ENCODE data around the gene SV2C. TPM values are rescaled to one million over a fixed set of nuclear protein-coding genes. Genes with fewer than 3 reads are reported as not detected.
"Not testable (repeated sequence)": the region's sequence is repeated elsewhere in the genome, so short reads cannot be mapped to it uniquely, and the experiment has no call there.

SV2C gene
- total and polyA plus RNA-seq, 2 donors: 0.05 to 0.27 TPM

DNA sequence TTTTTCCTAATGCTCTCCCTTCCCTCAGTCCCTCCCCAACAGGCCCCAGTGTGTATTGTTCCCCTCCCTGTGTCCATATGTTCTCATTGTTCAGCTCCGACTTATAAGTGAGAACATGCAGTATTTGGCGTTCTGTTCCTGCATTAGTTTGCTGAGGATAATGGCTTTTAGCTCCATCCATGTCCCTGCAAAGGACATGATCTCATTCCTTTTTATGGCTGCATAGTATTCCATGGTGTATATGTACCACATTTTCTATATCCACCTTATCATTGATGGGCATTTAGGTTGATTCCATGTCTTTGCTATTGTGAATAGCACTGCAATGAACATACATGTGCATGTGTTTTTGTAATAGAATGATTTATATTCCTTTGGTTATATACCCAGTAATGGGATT lies 6.0 kb downstream of the SV2C start:
- DNase-seq (ENCODE audit: low read depth in 6 of 9, low spot score in 9 of 9); H3K36me3 ChIP-seq (ENCODE audit: control insufficient read depth in 2 of 2, insufficient read depth in 2 of 2, low read length in 1 of 2); H3K27ac ChIP-seq (ENCODE audit: low read depth in 1 of 2, low read length in 1 of 2); H3K4me1 ChIP-seq (ENCODE audit: control insufficient read depth in 2 of 2, insufficient read depth in 2 of 2, low read length in 2 of 2); H3K4me3 ChIP-seq (ENCODE audit: low read length in 2 of 2); H3K9me3 ChIP-seq (ENCODE audit: control insufficient read depth in 2 of 2, insufficient read depth in 1 of 2, low read length in 1 of 2): not testable (repeated sequence)
- H3K27me3 ChIP-seq (ENCODE audit: control insufficient read depth in 2 of 2, insufficient read depth in 1 of 2, low read length in 1 of 2): peaks cover 23 to 32% of the 10 kb centered on the region in 2 donors
- over 99% methylated on average over 2 of the region's 2 CpGs for WGBS

DNA sequence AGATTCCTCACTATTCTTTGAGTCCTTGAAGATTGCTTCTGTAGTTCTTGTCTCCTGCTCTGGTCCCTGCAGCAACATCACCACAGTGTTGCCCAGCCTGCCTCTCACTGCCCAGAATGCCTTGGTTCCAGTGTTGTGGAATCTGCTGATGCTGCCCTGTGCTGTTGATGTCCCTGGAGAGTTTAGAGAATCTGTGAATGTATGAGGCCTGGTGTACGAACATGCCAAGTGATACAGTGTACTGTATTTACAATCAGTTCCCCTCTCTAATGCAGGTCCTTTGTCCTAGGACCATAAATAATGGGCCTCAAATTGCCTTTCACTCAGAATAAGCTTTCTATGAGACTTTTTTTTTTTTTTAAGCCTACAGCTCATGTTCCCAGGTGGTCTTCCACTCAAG lies 8.2 kb downstream of the SV2C start:
- DNase-seq (ENCODE audit: low read depth in 6 of 9, low spot score in 9 of 9): no peak
- no peak overlapping the region for H3K27ac ChIP-seq (ENCODE audit: low read depth in 1 of 2, low read length in 1 of 2)
- H3K36me3 ChIP-seq (ENCODE audit: control insufficient read depth in 2 of 2, insufficient read depth in 2 of 2, low read length in 1 of 2): no peaks in the 10 kb centered on the region
- H3K9me3 ChIP-seq (ENCODE audit: control insufficient read depth in 2 of 2, insufficient read depth in 1 of 2, low read length in 1 of 2): no peaks in the 10 kb centered on the region
- WGBS: 97% methylated on average over 1 of the region's 1 CpG
- no peaks in the 10 kb centered on the region for H3K4me1 ChIP-seq (ENCODE audit: control insufficient read depth in 2 of 2, insufficient read depth in 2 of 2, low read length in 2 of 2)
- peaks cover 5 to 11% of the 10 kb centered on the region in 2 donors for H3K27me3 ChIP-seq (ENCODE audit: control insufficient read depth in 2 of 2, insufficient read depth in 1 of 2, low read length in 1 of 2)
- no peak overlapping the region for H3K4me3 ChIP-seq (ENCODE audit: low read length in 2 of 2)

- 52% methylated on average over 2 of the region's 2 CpGs for WGBS
- H3K27me3 ChIP-seq (ENCODE audit: control insufficient read depth in 2 of 2, insufficient read depth in 1 of 2, low read length in 1 of 2): no peaks in the 10 kb centered on the region
- H3K27ac ChIP-seq (ENCODE audit: low read depth in 1 of 2, low read length in 1 of 2): no peak overlapping the region
- DNase-seq (ENCODE audit: low read depth in 6 of 9, low spot score in 9 of 9): peak in 1 of 9 donors; percentile 24
- no peaks in the 10 kb centered on the region for H3K9me3 ChIP-seq (ENCODE audit: control insufficient read depth in 2 of 2, insufficient read depth in 1 of 2, low read length in 1 of 2)
- no peaks in the 10 kb centered on the region for H3K4me1 ChIP-seq (ENCODE audit: control insufficient read depth in 2 of 2, insufficient read depth in 2 of 2, low read length in 2 of 2)
- H3K4me3 ChIP-seq (ENCODE audit: low read length in 2 of 2): no peak overlapping the region
- no peaks in the 10 kb centered on the region for H3K36me3 ChIP-seq (ENCODE audit: control insufficient read depth in 2 of 2, insufficient read depth in 2 of 2, low read length in 1 of 2)
Measured at GRCh38 chr5:76099286-76099702, 16.1 kb downstream of the SV2C start.

GRCh38 chr5:76099756-76100155 lies 16.6 kb downstream of the SV2C start:
- 100% methylated on average over 1 of the region's 1 CpG for WGBS
- Histone ChIP-seq H3K27me3 (ENCODE audit: control insufficient read depth in 2 of 2, insufficient read depth in 1 of 2, low read length in 1 of 2) (no peaks in the 10 kb centered on the region), H3K27ac (ENCODE audit: low read depth in 1 of 2, low read length in 1 of 2) (no peak overlapping the region), H3K36me3 (ENCODE audit: control insufficient read depth in 2 of 2, insufficient read depth in 2 of 2, low read length in 1 of 2) (no peaks in the 10 kb centered on the region), H3K4me1 (ENCODE audit: control insufficient read depth in 2 of 2, insufficient read depth in 2 of 2, low read length in 2 of 2) (no peaks in the 10 kb centered on the region), H3K4me3 (ENCODE audit: low read length in 2 of 2) (no peak overlapping the region), H3K9me3 (ENCODE audit: control insufficient read depth in 2 of 2, insufficient read depth in 1 of 2, low read length in 1 of 2) (no peaks in the 10 kb centered on the region)
- no peak for DNase-seq (ENCODE audit: low read depth in 6 of 9, low spot score in 9 of 9)

- no peak overlapping the region for H3K4me3 ChIP-seq (ENCODE audit: low read length in 2 of 2)
- DNase-seq (ENCODE audit: low read depth in 6 of 9, low spot score in 9 of 9): peak in 6 of 9 donors; percentile 6 to 49 (median 20)
- H3K27me3 ChIP-seq (ENCODE audit: control insufficient read depth in 2 of 2, insufficient read depth in 1 of 2, low read length in 1 of 2): no peaks in the 10 kb centered on the region
- H3K27ac ChIP-seq (ENCODE audit: low read depth in 1 of 2, low read length in 1 of 2): no peak overlapping the region
- 8% methylated on average over 2 of the region's 2 CpGs for WGBS
- H3K4me1 ChIP-seq (ENCODE audit: control insufficient read depth in 2 of 2, insufficient read depth in 2 of 2, low read length in 2 of 2): no peaks in the 10 kb centered on the region
- no peaks in the 10 kb centered on the region for H3K36me3 ChIP-seq (ENCODE audit: control insufficient read depth in 2 of 2, insufficient read depth in 2 of 2, low read length in 1 of 2)
- H3K9me3 ChIP-seq (ENCODE audit: control insufficient read depth in 2 of 2, insufficient read depth in 1 of 2, low read length in 1 of 2): no peaks in the 10 kb centered on the region
Measured at GRCh38 chr5:76104027-76104426, 20.8 kb downstream of the SV2C start.

DNA sequence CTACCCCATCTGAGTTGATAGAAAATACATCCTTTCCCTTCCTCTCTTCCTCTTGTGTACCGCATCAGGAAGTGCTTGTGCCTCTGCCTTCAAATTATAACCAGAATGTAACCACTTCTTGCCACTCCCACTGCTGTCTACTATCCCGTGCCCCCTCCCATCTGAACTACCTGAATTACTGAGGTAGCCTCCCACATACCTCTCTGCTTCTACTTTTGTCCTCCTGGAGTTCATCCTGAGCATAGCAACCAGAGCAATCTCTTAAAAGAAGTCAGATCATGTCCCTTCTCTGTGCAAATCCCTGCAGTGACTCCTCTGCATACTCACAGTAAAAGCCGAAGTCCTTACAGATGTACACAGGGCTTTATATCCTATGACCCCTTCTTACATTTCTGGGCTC lies 23.0 kb downstream of the SV2C start:
- H3K27me3 ChIP-seq (ENCODE audit: control insufficient read depth in 2 of 2, insufficient read depth in 1 of 2, low read length in 1 of 2): no peaks in the 10 kb centered on the region
- no peak overlapping the region for H3K4me3 ChIP-seq (ENCODE audit: low read length in 2 of 2)
- H3K9me3 ChIP-seq (ENCODE audit: control insufficient read depth in 2 of 2, insufficient read depth in 1 of 2, low read length in 1 of 2): no peaks in the 10 kb centered on the region
- DNase-seq (ENCODE audit: low read depth in 6 of 9, low spot score in 9 of 9): no peak
- H3K36me3 ChIP-seq (ENCODE audit: control insufficient read depth in 2 of 2, insufficient read depth in 2 of 2, low read length in 1 of 2): no peaks in the 10 kb centered on the region
- WGBS: 48% methylated on average over 3 of the region's 3 CpGs
- H3K27ac ChIP-seq (ENCODE audit: low read depth in 1 of 2, low read length in 1 of 2): no peak overlapping the region
- H3K4me1 ChIP-seq (ENCODE audit: control insufficient read depth in 2 of 2, insufficient read depth in 2 of 2, low read length in 2 of 2): no peaks in the 10 kb centered on the region

- H3K27me3 ChIP-seq (ENCODE audit: control insufficient read depth in 2 of 2, insufficient read depth in 1 of 2, low read length in 1 of 2): peaks cover 0 to 16% of the 10 kb centered on the region in 2 donors
- no peak for DNase-seq (ENCODE audit: low read depth in 6 of 9, low spot score in 9 of 9)
- H3K36me3 ChIP-seq (ENCODE audit: control insufficient read depth in 2 of 2, insufficient read depth in 2 of 2, low read length in 1 of 2): no peaks in the 10 kb centered on the region
- H3K4me3 ChIP-seq (ENCODE audit: low read length in 2 of 2): no peak overlapping the region
- no peak overlapping the region for H3K27ac ChIP-seq (ENCODE audit: low read depth in 1 of 2, low read length in 1 of 2)
- WGBS: 93% methylated on average over 7 of the region's 7 CpGs
- H3K4me1 ChIP-seq (ENCODE audit: control insufficient read depth in 2 of 2, insufficient read depth in 2 of 2, low read length in 2 of 2): no peaks in the 10 kb centered on the region
- H3K9me3 ChIP-seq (ENCODE audit: control insufficient read depth in 2 of 2, insufficient read depth in 1 of 2, low read length in 1 of 2): no peaks in the 10 kb centered on the region
Measured at GRCh38 chr5:76111477-76112174, 28.4 kb downstream of the SV2C start.

- 91% methylated on average over 4 of the region's 4 CpGs for WGBS
- Histone ChIP-seq H3K4me1 (ENCODE audit: control insufficient read depth in 2 of 2, insufficient read depth in 2 of 2, low read length in 2 of 2) (no peaks in the 10 kb centered on the region), H3K27me3 (ENCODE audit: control insufficient read depth in 2 of 2, insufficient read depth in 1 of 2, low read length in 1 of 2) (peaks cover 0 to 16% of the 10 kb centered on the region in 2 donors), H3K36me3 (ENCODE audit: control insufficient read depth in 2 of 2, insufficient read depth in 2 of 2, low read length in 1 of 2) (no peaks in the 10 kb centered on the region), H3K27ac (ENCODE audit: low read depth in 1 of 2, low read length in 1 of 2) (no peak overlapping the region), H3K9me3 (ENCODE audit: control insufficient read depth in 2 of 2, insufficient read depth in 1 of 2, low read length in 1 of 2) (no peaks in the 10 kb centered on the region), H3K4me3 (ENCODE audit: low read length in 2 of 2) (no peak overlapping the region)
- DNase-seq (ENCODE audit: low read depth in 6 of 9, low spot score in 9 of 9): no peak
Measured at GRCh38 chr5:76113103-76113502, 29.9 kb downstream of the SV2C start.

DNA sequence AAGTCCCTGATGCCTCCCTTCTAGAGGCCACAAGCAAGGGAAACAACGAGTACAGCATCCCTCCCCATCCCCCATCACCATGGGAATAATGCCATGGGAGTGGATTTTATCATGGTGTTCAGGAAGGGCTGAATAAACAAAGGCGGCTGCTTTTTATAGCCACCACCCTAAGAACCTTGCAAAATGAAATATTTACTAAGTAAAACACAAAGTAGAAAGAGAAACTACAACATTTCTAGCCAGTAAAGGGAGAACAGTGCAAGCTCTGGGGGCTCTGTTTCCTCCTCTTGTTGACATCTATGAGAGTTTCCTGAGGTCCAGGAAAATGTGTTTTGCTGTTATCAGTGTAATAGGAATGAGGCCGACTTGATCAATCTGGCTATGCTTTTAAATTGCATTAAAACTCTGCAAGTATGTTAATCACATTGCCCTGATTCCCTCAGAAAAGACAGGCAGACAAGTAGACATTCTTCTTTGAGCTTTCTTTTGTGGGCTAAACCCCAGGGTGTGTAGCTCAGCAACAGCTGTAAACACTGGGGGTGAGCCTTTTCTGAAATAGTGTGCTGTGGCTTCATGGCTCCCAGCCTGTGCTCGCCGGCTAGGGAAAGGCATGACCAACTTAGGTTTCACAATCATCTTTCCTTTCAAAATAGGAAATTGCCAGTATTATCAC lies 31.1 kb downstream of the SV2C start:
- H3K27ac ChIP-seq (ENCODE audit: low read depth in 1 of 2, low read length in 1 of 2): no peak overlapping the region
- no peak for DNase-seq (ENCODE audit: low read depth in 6 of 9, low spot score in 9 of 9)
- WGBS: 48% methylated on average over 5 of the region's 5 CpGs
- no peaks in the 10 kb centered on the region for H3K36me3 ChIP-seq (ENCODE audit: control insufficient read depth in 2 of 2, insufficient read depth in 2 of 2, low read length in 1 of 2)
- H3K9me3 ChIP-seq (ENCODE audit: control insufficient read depth in 2 of 2, insufficient read depth in 1 of 2, low read length in 1 of 2): no peaks in the 10 kb centered on the region
- peaks cover 0 to 16% of the 10 kb centered on the region in 2 donors for H3K27me3 ChIP-seq (ENCODE audit: control insufficient read depth in 2 of 2, insufficient read depth in 1 of 2, low read length in 1 of 2)
- H3K4me1 ChIP-seq (ENCODE audit: control insufficient read depth in 2 of 2, insufficient read depth in 2 of 2, low read length in 2 of 2): no peaks in the 10 kb centered on the region
- H3K4me3 ChIP-seq (ENCODE audit: low read length in 2 of 2): no peak overlapping the region
